Osteocyte (in vitro differentiated cells): ENCODE measurements around the gene PKN2. TPM values are rescaled to one million over a fixed set of nuclear protein-coding genes. Genes with fewer than 3 reads are reported as not detected.
"Not testable (repeated sequence)": the region's sequence is repeated elsewhere in the genome, so short reads cannot be mapped to it uniquely, and the experiment has no call there.

ENCODE experiments used
- DNase-seq: peaks from one replicate; pipeline ENCODE4 v3.0.0; 2021; ENCODE audit warnings: mixed read lengths; ENCODE audit not compliant: unreplicated experiment; ENCODE audit errors: extremely low spot score
- H3K27ac Mint-ChIP-seq: one replicate; pipeline ENCODE4 v1.8.0; 2021; ENCODE audit warnings: mild to moderate bottlenecking, mixed read lengths; ENCODE audit not compliant: unreplicated experiment
- H3K27me3 Mint-ChIP-seq: one replicate; pipeline ENCODE4 v1.8.0; 2021; ENCODE audit warnings: mixed read lengths; ENCODE audit not compliant: unreplicated experiment
- H3K36me3 Mint-ChIP-seq: one replicate; pipeline ENCODE4 v1.8.0; 2021; ENCODE audit warnings: mixed read lengths; ENCODE audit not compliant: unreplicated experiment
- H3K4me1 Mint-ChIP-seq: one replicate; pipeline ENCODE4 v1.8.0; 2021; ENCODE audit warnings: mixed read lengths; ENCODE audit not compliant: unreplicated experiment
- H3K4me3 Mint-ChIP-seq: one replicate; pipeline ENCODE4 v1.8.0; 2021; ENCODE audit warnings: mild to moderate bottlenecking, moderate library complexity, mixed read lengths; ENCODE audit not compliant: unreplicated experiment
- H3K9me3 Mint-ChIP-seq: one replicate; pipeline ENCODE4 v1.8.0; 2021; ENCODE audit warnings: mixed read lengths; ENCODE audit not compliant: unreplicated experiment
- CTCF ChIP-seq: fragments of 200-600 bp; sonication (generic); IDR thresholded peaks from 2 replicates; pipeline ENCODE4 v1.5.0; 2021; ENCODE audit warnings: antibody characterized with exemption, mild to moderate bottlenecking, moderate library complexity
- total RNA-seq: library from RNA; stranded (reverse); gene quantifications from 2 replicates; pipeline ENCODE4 v1.2.1, GENCODE V29; 2021

PKN2 gene
- total RNA-seq, 1 donor from 2014 or later: 46.8 TPM

- H3K4me1 Mint-ChIP-seq: peaks cover 38% of the 10 kb centered on the region
- no peaks in the 10 kb centered on the region for H3K9me3 Mint-ChIP-seq
- DNase-seq: no peak
- H3K27ac Mint-ChIP-seq: no peak overlapping the region
- H3K36me3 Mint-ChIP-seq: peaks cover 3% of the 10 kb centered on the region
- TF ChIP-seq CTCF: no peak
- no peak overlapping the region for H3K4me3 Mint-ChIP-seq
- H3K27me3 Mint-ChIP-seq: no peaks in the 10 kb centered on the region
Observed at GRCh38 chr1:88698764-88699163, 14.7 kb downstream of the PKN2 start.

GRCh38 chr1:88700425-88701013 lies 16.4 kb downstream of the PKN2 start:
- no peaks in the 10 kb centered on the region for H3K27me3 Mint-ChIP-seq

GRCh38 chr1:88701275-88701674 lies 17.2 kb downstream of the PKN2 start:
- Mint-ChIP-seq H3K4me1 (peaks cover 23% of the 10 kb centered on the region), H3K4me3 (no peak overlapping the region), H3K27me3 (no peaks in the 10 kb centered on the region), H3K36me3 (peaks cover 3% of the 10 kb centered on the region), H3K27ac (no peak overlapping the region), H3K9me3 (no peaks in the 10 kb centered on the region)
- DNase-seq: no peak
- TF ChIP-seq CTCF: no peak

More at GRCh38 chr1:88700425-88701013, 16.4 kb downstream of the PKN2 start:
- no peak for TF ChIP-seq CTCF
- Mint-ChIP-seq H3K4me1 (peaks cover 31% of the 10 kb centered on the region), H3K36me3 (peaks cover 3% of the 10 kb centered on the region), H3K4me3 (no peak overlapping the region), H3K27ac (no peak overlapping the region), H3K9me3 (no peaks in the 10 kb centered on the region)
- DNase-seq: no peak

GRCh38 chr1:88701793-88702192 lies 17.7 kb downstream of the PKN2 start:
- not testable (repeated sequence) for H3K36me3 Mint-ChIP-seq, H3K27me3 Mint-ChIP-seq, H3K4me3 Mint-ChIP-seq, H3K9me3 Mint-ChIP-seq, H3K27ac Mint-ChIP-seq, DNase-seq
- peaks cover 21% of the 10 kb centered on the region for H3K4me1 Mint-ChIP-seq

GRCh38 chr1:88708011-88708410 lies 23.9 kb downstream of the PKN2 start:
- H3K4me1 Mint-ChIP-seq: peaks cover 4% of the 10 kb centered on the region
- no peak for DNase-seq
- no peak overlapping the region for H3K27ac Mint-ChIP-seq
- no peak for TF ChIP-seq CTCF
- no peaks in the 10 kb centered on the region for H3K9me3 Mint-ChIP-seq
- H3K4me3 Mint-ChIP-seq: no peak overlapping the region
- peaks cover 12% of the 10 kb centered on the region for H3K36me3 Mint-ChIP-seq
- no peaks in the 10 kb centered on the region for H3K27me3 Mint-ChIP-seq

- peaks cover 13% of the 10 kb centered on the region for H3K9me3 Mint-ChIP-seq
- H3K4me1 Mint-ChIP-seq, H3K27me3 Mint-ChIP-seq, H3K27ac Mint-ChIP-seq, DNase-seq, H3K4me3 Mint-ChIP-seq: not testable (repeated sequence)
- peaks cover 28% of the 10 kb centered on the region for H3K36me3 Mint-ChIP-seq
Observed at GRCh38 chr1:88712907-88713306, 28.8 kb downstream of the PKN2 start.

GRCh38 chr1:88716571-88716970 lies 32.5 kb downstream of the PKN2 start:
- not testable (repeated sequence) for H3K4me3 Mint-ChIP-seq, H3K4me1 Mint-ChIP-seq, H3K27me3 Mint-ChIP-seq, DNase-seq, H3K27ac Mint-ChIP-seq
- H3K9me3 Mint-ChIP-seq: peaks cover 13% of the 10 kb centered on the region
- H3K36me3 Mint-ChIP-seq: peaks cover 22% of the 10 kb centered on the region
